Breast epithelium (tissue), 4 donors: ENCODE measurements around the gene PHLDA3. TPM values are rescaled to one million over a fixed set of nuclear protein-coding genes. Genes with fewer than 3 reads are reported as not detected.

Experiments
- DNase-seq, 2 donors: peaks; one replicate each; pipeline ENCODE4 v3.0.0-alpha.2; 2019; ENCODE audit warnings: low spot score in 2 of 2
- H3K27ac ChIP-seq, 2 donors: fragments of 200-600 bp; sonication (generic) in 1 of 2; one replicate each; pipeline ENCODE4 v1.5.1; 2016 to 2019; ENCODE audit warnings: mild to moderate bottlenecking in 1 of 2
- H3K27me3 ChIP-seq, 2 donors: fragments of 200-600 bp; sonication (generic) in 1 of 2; one replicate each; pipeline versions ENCODE4 v1.5.1 to v1.6.0; 2017 to 2019; ENCODE audit warnings: control low read depth in 1 of 2, mild to moderate bottlenecking in 1 of 2
- H3K36me3 ChIP-seq: fragments of 200-600 bp; one replicate; pipeline ENCODE4 v1.5.1; 2019
- H3K4me1 ChIP-seq, 2 donors: fragments of 200-600 bp; sonication (generic); one replicate each; pipeline ENCODE4 v1.5.1; 2016 to 2019; ENCODE audit warnings: control low read depth in 1 of 2
- H3K4me3 ChIP-seq, 3 donors: fragments of 200-600 bp; sonication (generic); 1 replicate in 2 of 3; 2 replicates in 1 of 3; pipeline ENCODE4 v1.5.1; 2016 to 2019; ENCODE audit warnings: mild to moderate bottlenecking in 3 of 3, moderate library complexity in 2 of 3
- H3K9me3 ChIP-seq, 2 donors: fragments of 200-600 bp; sonication (generic) in 1 of 2; one replicate each; pipeline ENCODE4 v1.5.1; 2016 to 2019; ENCODE audit warnings: control low read depth in 1 of 2
- CTCF ChIP-seq, 3 donors: fragments of 450-650 bp; IDR thresholded peaks; one replicate each; pipeline ENCODE4 v1.5.1; 2016 to 2017; ENCODE audit warnings: antibody characterized with exemption in 3 of 3, mild to moderate bottlenecking in 3 of 3, moderate library complexity in 3 of 3
- POLR2A ChIP-seq: fragments of 450-650 bp; IDR thresholded peaks from one replicate; pipeline ENCODE4 v1.6.1; 2016; ENCODE audit warnings: antibody characterized with exemption, mild to moderate bottlenecking, moderate library complexity
- POLR2AphosphoS5 ChIP-seq, 3 donors: sonication (generic); formaldehyde crosslinking; IDR thresholded peaks; one replicate each; pipeline ENCODE4 v1.6.1; 2017; ENCODE audit warnings: antibody characterized with exemption in 3 of 3
- intact Hi-C: fragments of 100-400 bp; cut with DNase I; formaldehyde crosslinking; loops from one replicate; pipeline ENCODE4 v1.15.1; 2023; ENCODE audit warnings: low total_unique reads
- total RNA-seq, 3 donors: library from RNA; depleted of rRNA; stranded (reverse); fragments of >200 nt; gene quantifications; one replicate each; pipeline ENCODE4 v1.1.0, GENCODE V29; 2016

The PHLDA3 gene
- total RNA-seq, 3 donors from 2014 or later: 65.7 to 116 (median 92.7) TPM

- intact Hi-C loops: no loop called here
These were observed 516 bp downstream of the PHLDA3 start for GRCh38 chr1:201468501-201468843.

GRCh38 chr1:201466492-201466891, 2.5 kb downstream of the PHLDA3 start:
- H3K4me1 ChIP-seq: peaks cover 12 to 26% of the 10 kb centered on the region in 2 donors
- peak overlapping the region; percentile 93 to 98 for H3K27ac ChIP-seq

More at GRCh38 chr1:201468501-201468843, 516 bp downstream of the PHLDA3 start:
- DNase-seq: no peak
- Histone ChIP-seq H3K9me3 (no peaks in the 10 kb centered on the region), H3K36me3 (no peaks in the 10 kb centered on the region), H3K27ac (peak overlapping the region; percentile 93 to 98), H3K27me3 (no peaks in the 10 kb centered on the region), H3K4me3 (peak overlapping the region; percentile 64 to 92 (median 90)), H3K4me1 (peaks cover 9 to 19% of the 10 kb centered on the region in 2 donors)
- no peak for TF ChIP-seq POLR2AphosphoS5 (IDR thresholded peaks at IDR 0.05)
- TF ChIP-seq CTCF (IDR thresholded peaks at IDR 0.05): no peak
- no peak for TF ChIP-seq POLR2A

GRCh38 chr1:201465698-201466290, 3.2 kb downstream of the PHLDA3 start:
- TF ChIP-seq POLR2A (no peak), POLR2AphosphoS5 (IDR thresholded peaks at IDR 0.05) (no peak), CTCF (IDR thresholded peaks at IDR 0.05) (no peak)
- H3K9me3 ChIP-seq: no peaks in the 10 kb centered on the region
- intact Hi-C loops: no loop called here
- peaks cover 16 to 29% of the 10 kb centered on the region in 2 donors for H3K4me1 ChIP-seq
- H3K4me3 ChIP-seq: peak overlapping the region; percentile 64 to 92 (median 90)
- no peak for DNase-seq
- peak overlapping the region; percentile 93 to 98 for H3K27ac ChIP-seq
- no peaks in the 10 kb centered on the region for H3K36me3 ChIP-seq
- no peaks in the 10 kb centered on the region for H3K27me3 ChIP-seq

More at GRCh38 chr1:201466492-201466891, 2.5 kb downstream of the PHLDA3 start:
- H3K27me3 ChIP-seq: no peaks in the 10 kb centered on the region
- no peaks in the 10 kb centered on the region for H3K9me3 ChIP-seq
- intact Hi-C loops: no loop called here
- DNase-seq: no peak
- H3K36me3 ChIP-seq: no peaks in the 10 kb centered on the region
- TF ChIP-seq CTCF (IDR thresholded peaks at IDR 0.05): no peak
- TF ChIP-seq POLR2AphosphoS5 (IDR thresholded peaks at IDR 0.05): no peak
- no peak for TF ChIP-seq POLR2A
- peak overlapping the region; percentile 64 to 92 (median 90) for H3K4me3 ChIP-seq

GRCh38 chr1:201463071-201463552, 5.9 kb downstream of the PHLDA3 start:
- intact Hi-C loops: no loop called here
- no peak overlapping the region for H3K4me3 ChIP-seq
- no peaks in the 10 kb centered on the region for H3K36me3 ChIP-seq
- H3K27me3 ChIP-seq: no peaks in the 10 kb centered on the region
- TF ChIP-seq CTCF (IDR thresholded peaks at IDR 0.05) (no peak), POLR2A (no peak), POLR2AphosphoS5 (IDR thresholded peaks at IDR 0.05) (no peak)
- peaks cover 24 to 29% of the 10 kb centered on the region in 2 donors for H3K4me1 ChIP-seq
- H3K27ac ChIP-seq: peak overlapping the region; percentile 92
- DNase-seq: no peak
- no peaks in the 10 kb centered on the region for H3K9me3 ChIP-seq

GRCh38 chr1:201461645-201462441, 7.1 kb downstream of the PHLDA3 start:
- peaks cover 26 to 28% of the 10 kb centered on the region in 2 donors for H3K4me1 ChIP-seq
- no peaks in the 10 kb centered on the region for H3K9me3 ChIP-seq
- peak overlapping the region in 1 of 3 donors; percentile 19 for H3K4me3 ChIP-seq
- no peaks in the 10 kb centered on the region for H3K27me3 ChIP-seq
- peak; percentile 81 to 83 for DNase-seq
- intact Hi-C loops: no loop called here
- TF ChIP-seq POLR2AphosphoS5 (IDR thresholded peaks at IDR 0.05) (peak; percentile 61 to 87 (median 76)), CTCF (IDR thresholded peaks at IDR 0.05) (no peak)
- H3K27ac ChIP-seq: peak overlapping the region; percentile 92
- H3K36me3 ChIP-seq: no peaks in the 10 kb centered on the region
